GM18907 (cell line): ENCODE measurements around the gene TMEM259.
A peak's percentile ranks its signal among the peaks of the same experiment; 100 is the strongest.

ENCODE experiments used
- ATAC-seq: cut with Tn5 transposase; IDR thresholded peaks from one replicate; pipeline ENCODE4 v1.9.1; 2021; ENCODE audit warnings: mild to moderate bottlenecking, moderate library complexity; ENCODE audit not compliant: unreplicated experiment

Gene TMEM259

GRCh38 chr19:990119-990571, 30.8 kb downstream of the TMEM259 start:
- no peak for ATAC-seq

GRCh38 chr19:989381-990081, 31.4 kb downstream of the TMEM259 start:
- no peak for ATAC-seq

GRCh38 chr19:988510-988909, 32.4 kb downstream of the TMEM259 start:
- ATAC-seq, result no peak

- ATAC-seq, result no peak
Measured at GRCh38 chr19:988081-988480, 32.8 kb downstream of the TMEM259 start.

GRCh38 chr19:986083-986482, 34.8 kb downstream of the TMEM259 start:
- no peak for ATAC-seq

- peak; percentile 74 for ATAC-seq
Measured at GRCh38 chr19:984165-984967, 36.6 kb downstream of the TMEM259 start, which contains the start of gene WDR18. Gene WDR18 (plus strand): TSS chr19:984345. CDS start chr19:984354, 9 bp downstream.

GRCh38 chr19:982567-983170, 38.3 kb downstream of the TMEM259 start:
- peak; percentile 50 for ATAC-seq

- no peak for ATAC-seq
Measured at GRCh38 chr19:980133-980998, 40.6 kb downstream of the TMEM259 start.

- no peak for ATAC-seq
Measured at GRCh38 chr19:979318-979741, 41.6 kb downstream of the TMEM259 start.

GRCh38 chr19:977058-977464, 43.9 kb downstream of the TMEM259 start:
- no peak for ATAC-seq

- no peak for ATAC-seq
Measured at GRCh38 chr19:976476-976875, 44.4 kb downstream of the TMEM259 start.

- ATAC-seq, result no peak
Measured at GRCh38 chr19:974564-975257, 46.2 kb downstream of the TMEM259 start.

- ATAC-seq, result no peak
Measured at GRCh38 chr19:973726-974563, 47.0 kb downstream of the TMEM259 start.

GRCh38 chr19:972281-972680, 48.6 kb downstream of the TMEM259 start:
- no peak for ATAC-seq

GRCh38 chr19:971795-972194, 49.1 kb downstream of the TMEM259 start:
- ATAC-seq, result no peak

GRCh38 chr19:970695-971094, 50.2 kb downstream of the TMEM259 start:
- no peak for ATAC-seq

- ATAC-seq, result no peak
Measured at GRCh38 chr19:966485-967088, 54.3 kb downstream of the TMEM259 start.

- no peak for ATAC-seq
Measured at GRCh38 chr19:964761-965694, 55.9 kb downstream of the TMEM259 start.
